Dendritic cell treated with granulocyte-macrophage colony-stimulating factor and Interleukin-4, amounts not matched to agents 40 ng/mL and 50 ng/mL, for 4 days (primary cell): ENCODE data around the gene PARS2.

Experiments
- H3K27ac Mint-ChIP-seq: one replicate; pipeline ENCODE4 v1.8.0; 2022; ENCODE audit warnings: mild to moderate bottlenecking, mixed read lengths
- H3K27me3 Mint-ChIP-seq: one replicate; pipeline ENCODE4 v1.8.0; 2022; ENCODE audit warnings: mild to moderate bottlenecking, mixed read lengths
- H3K36me3 Mint-ChIP-seq: one replicate; pipeline ENCODE4 v1.8.0; 2022; ENCODE audit warnings: low read depth, mixed read lengths
- H3K4me1 Mint-ChIP-seq: one replicate; pipeline ENCODE4 v1.8.0; 2022; ENCODE audit warnings: low read depth, mixed read lengths
- H3K4me3 Mint-ChIP-seq: one replicate; pipeline ENCODE4 v1.8.0; 2022; ENCODE audit warnings: mild to moderate bottlenecking, moderate library complexity, mixed read lengths
- H3K9me3 Mint-ChIP-seq: one replicate; pipeline ENCODE4 v1.8.0; 2022; ENCODE audit warnings: mixed read lengths
- intact Hi-C: fragments of 100-400 bp; cut with micrococcal nuclease; formaldehyde crosslinking; loops from one replicate; pipeline ENCODE4 v1.15.0; 2022

The PARS2 gene

GRCh38 chr1:54805981-54806381, 41.7 kb upstream of the PARS2 start:
- intact Hi-C loops, result no loop called here
- Mint-ChIP-seq H3K36me3 (no peaks in the 10 kb centered on the region), H3K4me3 (no peak overlapping the region), H3K9me3 (no peaks in the 10 kb centered on the region), H3K27me3 (peaks cover 16% of the 10 kb centered on the region), H3K4me1 (peaks cover 16% of the 10 kb centered on the region), H3K27ac (no peak overlapping the region)

- Mint-ChIP-seq H3K27me3 (peaks cover 20% of the 10 kb centered on the region), H3K36me3 (no peaks in the 10 kb centered on the region), H3K9me3 (no peaks in the 10 kb centered on the region), H3K4me1 (peaks cover 16% of the 10 kb centered on the region), H3K27ac (no peak overlapping the region), H3K4me3 (no peak overlapping the region)
- intact Hi-C loops, result no loop called here
These were observed 41.1 kb upstream of the PARS2 start for GRCh38 chr1:54805466-54805865.

- no peak overlapping the region for H3K27ac Mint-ChIP-seq
- intact Hi-C loops, result no loop called here
- H3K4me1 Mint-ChIP-seq, result peaks cover 16% of the 10 kb centered on the region
- H3K4me3 Mint-ChIP-seq, result no peak overlapping the region
- H3K36me3 Mint-ChIP-seq, result no peaks in the 10 kb centered on the region
- no peaks in the 10 kb centered on the region for H3K9me3 Mint-ChIP-seq
- H3K27me3 Mint-ChIP-seq, result peaks cover 28% of the 10 kb centered on the region
These were observed 40.3 kb upstream of the PARS2 start for GRCh38 chr1:54804471-54805132.

- H3K27ac Mint-ChIP-seq, result no peak overlapping the region
- no peak overlapping the region for H3K4me3 Mint-ChIP-seq
These were observed 39.6 kb upstream of the PARS2 start for GRCh38 chr1:54803761-54804470.

GRCh38 chr1:54800899-54801759, 36.8 kb upstream of the PARS2 start, which contains the start of gene TTC22:
TSS of gene TTC22 (minus strand) at chr1:54801323. CDS start at chr1:54801163, 160 bp downstream.
- H3K4me3 Mint-ChIP-seq, result peak within 1 kb of the TSS; percentile 22
- peaks cover 38% of the 10 kb centered on the region for H3K27me3 Mint-ChIP-seq
- no peaks in the 10 kb centered on the region for H3K9me3 Mint-ChIP-seq
- H3K27ac Mint-ChIP-seq, result no peak within 1 kb of the TSS
- peaks cover 13% of the 10 kb centered on the region for H3K4me1 Mint-ChIP-seq
- intact Hi-C loops, result no loop called here
- no peaks in the 10 kb centered on the region for H3K36me3 Mint-ChIP-seq

More at GRCh38 chr1:54803761-54804470, 39.6 kb upstream of the PARS2 start:
- Mint-ChIP-seq H3K36me3 (no peaks in the 10 kb centered on the region), H3K4me1 (peaks cover 22% of the 10 kb centered on the region), H3K27me3 (peaks cover 34% of the 10 kb centered on the region), H3K9me3 (no peaks in the 10 kb centered on the region)
- intact Hi-C loops, result no loop called here

- peaks cover 13% of the 10 kb centered on the region for H3K4me1 Mint-ChIP-seq
- intact Hi-C loops, result no loop called here
- H3K36me3 Mint-ChIP-seq, result no peaks in the 10 kb centered on the region
- H3K27me3 Mint-ChIP-seq, result peaks cover 38% of the 10 kb centered on the region
- H3K9me3 Mint-ChIP-seq, result no peaks in the 10 kb centered on the region
- no peak overlapping the region for H3K4me3 Mint-ChIP-seq
- H3K27ac Mint-ChIP-seq, result no peak overlapping the region
These were observed 35.9 kb upstream of the PARS2 start for GRCh38 chr1:54800041-54800898.

- H3K27me3 Mint-ChIP-seq, result peaks cover 38% of the 10 kb centered on the region
- H3K27ac Mint-ChIP-seq, result no peak overlapping the region
- peaks cover 13% of the 10 kb centered on the region for H3K4me1 Mint-ChIP-seq
- no peaks in the 10 kb centered on the region for H3K36me3 Mint-ChIP-seq
- H3K4me3 Mint-ChIP-seq, result no peak overlapping the region
- no peaks in the 10 kb centered on the region for H3K9me3 Mint-ChIP-seq
- intact Hi-C loops, result no loop called here
These were observed 34.7 kb upstream of the PARS2 start for GRCh38 chr1:54798769-54799641.

- H3K4me1 Mint-ChIP-seq, result peaks cover 13% of the 10 kb centered on the region
- H3K27ac Mint-ChIP-seq, result no peak overlapping the region
- H3K9me3 Mint-ChIP-seq, result no peaks in the 10 kb centered on the region
- no peak overlapping the region for H3K4me3 Mint-ChIP-seq
- H3K36me3 Mint-ChIP-seq, result no peaks in the 10 kb centered on the region
- H3K27me3 Mint-ChIP-seq, result peaks cover 38% of the 10 kb centered on the region
- intact Hi-C loops, result no loop called here
These were observed 33.9 kb upstream of the PARS2 start for GRCh38 chr1:54798206-54798605.

- Mint-ChIP-seq H3K4me3 (no peak overlapping the region), H3K4me1 (peaks cover 13% of the 10 kb centered on the region), H3K27me3 (peaks cover 33% of the 10 kb centered on the region), H3K27ac (no peak overlapping the region), H3K9me3 (no peaks in the 10 kb centered on the region), H3K36me3 (no peaks in the 10 kb centered on the region)
- intact Hi-C loops, result no loop called here
These were observed 32.6 kb upstream of the PARS2 start for GRCh38 chr1:54796902-54797301.

GRCh38 chr1:54795841-54796468, 31.6 kb upstream of the PARS2 start:
- Mint-ChIP-seq H3K36me3 (no peaks in the 10 kb centered on the region), H3K27ac (no peak overlapping the region), H3K4me3 (no peak overlapping the region), H3K9me3 (no peaks in the 10 kb centered on the region), H3K27me3 (peaks cover 23% of the 10 kb centered on the region), H3K4me1 (peaks cover 7% of the 10 kb centered on the region)
- intact Hi-C loops, result no loop called here

- Mint-ChIP-seq H3K4me1 (peaks cover 13% of the 10 kb centered on the region), H3K27me3 (peaks cover 17% of the 10 kb centered on the region), H3K27ac (no peak overlapping the region), H3K9me3 (no peaks in the 10 kb centered on the region), H3K36me3 (no peaks in the 10 kb centered on the region), H3K4me3 (no peak overlapping the region)
- intact Hi-C loops, result no loop called here
These were observed 31.0 kb upstream of the PARS2 start for GRCh38 chr1:54795356-54795665.

- Mint-ChIP-seq H3K4me1 (peaks cover 13% of the 10 kb centered on the region), H3K4me3 (no peak overlapping the region), H3K9me3 (no peaks in the 10 kb centered on the region), H3K36me3 (no peaks in the 10 kb centered on the region), H3K27me3 (peaks cover 11% of the 10 kb centered on the region), H3K27ac (no peak overlapping the region)
- intact Hi-C loops, result loop anchor here (5.0 kb wide), 1 partner anchor 122 kb away; no protein-coding TSS in a partner anchor
These were observed 30.4 kb upstream of the PARS2 start for GRCh38 chr1:54794451-54795355.
